Erythroblast (primary cell): ENCODE data around the gene APP.

Source experiments
- GATA1 ChIP-seq: IDR thresholded peaks from 2 replicates; pipeline ENCODE4 v1.6.1; 2011; ENCODE audit warnings: low read depth, mild to moderate bottlenecking, control low read depth, low read length, moderate library complexity
- POLR2A ChIP-seq: IDR thresholded peaks from 2 replicates; pipeline ENCODE4 v1.6.1; 2011; ENCODE audit warnings: mild to moderate bottlenecking, low read length

DNA sequence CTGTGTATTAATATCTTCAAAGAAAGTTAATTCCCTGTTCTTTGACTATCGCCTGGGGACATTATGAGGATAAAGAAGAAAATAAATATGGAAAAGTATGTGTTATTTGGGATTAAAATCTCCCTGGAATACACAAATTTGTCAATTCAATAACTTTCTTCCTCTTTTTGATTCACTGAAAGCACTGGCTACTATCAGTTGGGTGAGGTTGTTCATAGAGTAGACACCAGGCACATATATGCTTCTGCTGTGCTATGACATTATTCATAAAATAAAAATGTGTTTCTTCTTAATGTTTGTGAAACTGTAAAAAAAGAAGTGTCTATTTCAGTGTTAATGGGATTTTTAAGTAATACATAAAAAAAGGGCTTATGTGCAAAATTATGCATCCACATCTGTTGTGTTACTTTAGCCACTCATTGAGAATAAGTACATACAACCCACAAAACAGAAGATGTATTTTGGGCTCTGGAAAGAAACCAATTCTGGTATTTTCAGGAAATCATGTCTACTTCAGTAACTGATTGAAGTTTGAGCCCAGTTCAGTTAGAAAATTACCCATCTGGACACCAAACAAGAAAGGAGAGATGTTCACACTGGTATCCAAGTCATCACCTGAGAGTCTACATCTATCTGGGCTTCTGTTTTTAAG lies 266.4 kb downstream of the APP start:
- TF ChIP-seq POLR2A = no peak
- TF ChIP-seq GATA1 = no peak
